Subcutaneous abdominal adipose tissue (tissue), 5 donors: ENCODE measurements around the gene ZNF212.
"Not testable (repeated sequence)": the region's sequence is repeated elsewhere in the genome, so short reads cannot be mapped to it uniquely, and the experiment has no call there.

Experiments used
- H3K27ac ChIP-seq: one replicate; pipeline ENCODE4 v1.7.0; 2013; ENCODE audit warnings: low read depth, mild to moderate bottlenecking, inconsistent platforms, low read length, moderate library complexity
- H3K27me3 ChIP-seq, 5 donors: one replicate each; pipeline ENCODE4 v1.7.0; 2013; ENCODE audit warnings: low read length in 5 of 5, inconsistent platforms in 1 of 5; ENCODE audit not compliant: control insufficient read depth in 5 of 5, insufficient read depth in 4 of 5
- H3K36me3 ChIP-seq, 5 donors: one replicate each; pipeline ENCODE4 v1.7.0; 2013; ENCODE audit warnings: low read length in 5 of 5; ENCODE audit not compliant: control insufficient read depth in 5 of 5, insufficient read depth in 5 of 5
- H3K4me1 ChIP-seq, 5 donors: one replicate each; pipeline ENCODE4 v1.7.0; 2013; ENCODE audit warnings: low read length in 5 of 5, mild to moderate bottlenecking in 3 of 5, moderate library complexity in 1 of 5; ENCODE audit not compliant: control insufficient read depth in 5 of 5, insufficient read depth in 5 of 5
- H3K4me3 ChIP-seq, 5 donors: one replicate each; pipeline ENCODE4 v1.7.0; 2013; ENCODE audit warnings: low read length in 5 of 5, low read depth in 1 of 5
- H3K9ac ChIP-seq, 5 donors: one replicate each; pipeline ENCODE4 v1.7.0; 2013; ENCODE audit warnings: low read length in 5 of 5, mild to moderate bottlenecking in 4 of 5, moderate library complexity in 3 of 5
- H3K9me3 ChIP-seq, 5 donors: one replicate each; pipeline ENCODE4 v1.7.0; 2013; ENCODE audit warnings: low read length in 5 of 5; ENCODE audit not compliant: control insufficient read depth in 5 of 5
- donor health status: healthy.
- donor health status: healthy.
- donor health status: healthy.
- donor health status: healthy.
- donor health status: healthy.

The ZNF212 gene

GRCh38 chr7:149228831-149229471 lies 10.5 kb upstream of the ZNF212 start:
- H3K9me3 ChIP-seq = no peaks in the 10 kb centered on the region
- H3K36me3 ChIP-seq = peaks cover 0 to 21% (median 18%) of the 10 kb centered on the region in 5 donors
- H3K27me3 ChIP-seq = peaks cover 0 to under 1% (median 0%) of the 10 kb centered on the region in 5 donors
- no peak overlapping the region for H3K9ac ChIP-seq
- H3K4me1 ChIP-seq = peaks cover 0 to 9% (median 0%) of the 10 kb centered on the region in 5 donors
- H3K27ac ChIP-seq = no peak overlapping the region
- H3K4me3 ChIP-seq = no peak overlapping the region

GRCh38 chr7:149229526-149229925 lies 9.9 kb upstream of the ZNF212 start:
- H3K27ac ChIP-seq = no peak overlapping the region
- H3K36me3 ChIP-seq = peaks cover 0 to 15% (median 12%) of the 10 kb centered on the region in 5 donors
- H3K9me3 ChIP-seq = no peaks in the 10 kb centered on the region
- H3K4me3 ChIP-seq = no peak overlapping the region
- H3K27me3 ChIP-seq = peaks cover 0 to 3% (median 0%) of the 10 kb centered on the region in 5 donors
- no peak overlapping the region for H3K9ac ChIP-seq
- H3K4me1 ChIP-seq = peaks cover 0 to 9% (median 0%) of the 10 kb centered on the region in 5 donors

- H3K9me3 ChIP-seq = no peaks in the 10 kb centered on the region
- H3K4me1 ChIP-seq = peaks cover 0 to 4% (median 0%) of the 10 kb centered on the region in 5 donors
- no peak overlapping the region for H3K9ac ChIP-seq
- H3K36me3 ChIP-seq = no peaks in the 10 kb centered on the region
- H3K4me3 ChIP-seq = no peak overlapping the region
- H3K27me3 ChIP-seq = peaks cover 0 to 7% (median under 1%) of the 10 kb centered on the region in 5 donors
- no peak overlapping the region for H3K27ac ChIP-seq
These were observed 7.1 kb upstream of the ZNF212 start for GRCh38 chr7:149232362-149232761.

- H3K9ac ChIP-seq, H3K9me3 ChIP-seq, H3K36me3 ChIP-seq, H3K4me1 ChIP-seq, H3K4me3 ChIP-seq, H3K27ac ChIP-seq, H3K27me3 ChIP-seq: not testable (repeated sequence)
These were observed 5.7 kb upstream of the ZNF212 start for GRCh38 chr7:149233655-149234204.

- Histone ChIP-seq H3K27ac (no peak overlapping the region), H3K9me3 (no peaks in the 10 kb centered on the region), H3K27me3 (peaks cover 0 to 7% (median 3%) of the 10 kb centered on the region in 5 donors), H3K4me1 (peaks cover 4 to 23% (median 20%) of the 10 kb centered on the region in 5 donors), H3K4me3 (no peak overlapping the region), H3K36me3 (no peaks in the 10 kb centered on the region), H3K9ac (no peak overlapping the region)
These were observed 1.9 kb upstream of the ZNF212 start for GRCh38 chr7:149237502-149237901.

GRCh38 chr7:149238051-149238450 lies 1.4 kb upstream of the ZNF212 start:
- no peaks in the 10 kb centered on the region for H3K36me3 ChIP-seq
- H3K9ac ChIP-seq = no peak overlapping the region
- peaks cover 4 to 23% (median 20%) of the 10 kb centered on the region in 5 donors for H3K4me1 ChIP-seq
- H3K4me3 ChIP-seq = no peak overlapping the region
- peaks cover 0 to 3% (median 0%) of the 10 kb centered on the region in 5 donors for H3K9me3 ChIP-seq
- no peak overlapping the region for H3K27ac ChIP-seq
- H3K27me3 ChIP-seq = peaks cover 0 to 7% (median 3%) of the 10 kb centered on the region in 5 donors

GRCh38 chr7:149240637-149241036 lies 1.2 kb downstream of the ZNF212 start:
- Histone ChIP-seq H3K27ac (no peak overlapping the region), H3K4me3 (peak overlapping the region; percentile 74 to 99 (median 98)), H3K9ac (peak overlapping the region; percentile 14 to 89 (median 39)), H3K4me1 (peaks cover 4 to 23% (median 20%) of the 10 kb centered on the region in 5 donors), H3K27me3 (peaks cover 0 to 4% (median 3%) of the 10 kb centered on the region in 5 donors), H3K36me3 (no peaks in the 10 kb centered on the region), H3K9me3 (peaks cover 0 to 3% (median 0%) of the 10 kb centered on the region in 5 donors)

- Histone ChIP-seq H3K9me3 (peaks cover 0 to 3% (median 0%) of the 10 kb centered on the region in 5 donors), H3K9ac (no peak overlapping the region), H3K4me3 (no peak overlapping the region), H3K4me1 (peaks cover 4 to 23% (median 20%) of the 10 kb centered on the region in 5 donors), H3K36me3 (no peaks in the 10 kb centered on the region), H3K27me3 (peaks cover 0 to 4% (median 0%) of the 10 kb centered on the region in 5 donors), H3K27ac (no peak overlapping the region)
These were observed 2.2 kb downstream of the ZNF212 start for GRCh38 chr7:149241696-149242095.

- Histone ChIP-seq H3K27me3 (no peaks in the 10 kb centered on the region), H3K36me3 (peaks cover 0 to 3% (median 0%) of the 10 kb centered on the region in 5 donors), H3K4me3 (no peak overlapping the region), H3K9ac (no peak overlapping the region), H3K27ac (no peak overlapping the region), H3K4me1 (peaks cover 4 to 18% (median 11%) of the 10 kb centered on the region in 5 donors), H3K9me3 (peaks cover 0 to 3% (median 0%) of the 10 kb centered on the region in 5 donors)
These were observed 5.8 kb downstream of the ZNF212 start for GRCh38 chr7:149245244-149245643.

GRCh38 chr7:149245744-149246143 lies 6.3 kb downstream of the ZNF212 start:
- H3K4me1 ChIP-seq = peaks cover 0 to 13% (median 6%) of the 10 kb centered on the region in 5 donors
- no peak overlapping the region for H3K9ac ChIP-seq
- H3K36me3 ChIP-seq = peaks cover 0 to 8% (median 5%) of the 10 kb centered on the region in 5 donors
- H3K9me3 ChIP-seq = peaks cover 0 to 3% (median 0%) of the 10 kb centered on the region in 5 donors
- no peak overlapping the region for H3K4me3 ChIP-seq
- H3K27me3 ChIP-seq = no peaks in the 10 kb centered on the region
- no peak overlapping the region for H3K27ac ChIP-seq
